Liver (tissue), 9 donors: ENCODE results near the gene ARF1. TPM values are rescaled to one million over a fixed set of nuclear protein-coding genes. Genes with fewer than 3 reads are reported as not detected.

ENCODE experiments used
- DNase-seq: peaks from one replicate; pipeline ENCODE4 v3.0.0-alpha.2; 2017; ENCODE audit warnings: low spot score
- H3K27ac ChIP-seq, 2 donors: one replicate each; pipeline ENCODE4 v1.7.0; 2013; ENCODE audit warnings: inconsistent platforms in 2 of 2, low read length in 2 of 2, control low read depth in 1 of 2, low read depth in 1 of 2, mild to moderate bottlenecking in 1 of 2
- H3K27me3 ChIP-seq, 4 donors: one replicate each; pipeline versions ENCODE4 v1.6.1 to v1.7.0; 2013; ENCODE audit warnings: low read length in 3 of 4, inconsistent platforms in 1 of 4, mild to moderate bottlenecking in 1 of 4, moderate library complexity in 1 of 4; ENCODE audit not compliant: control insufficient read depth in 4 of 4, insufficient read depth in 4 of 4
- H3K36me3 ChIP-seq, 4 donors: one replicate each; pipeline versions ENCODE4 v1.6.1 to v1.7.0; 2013; ENCODE audit warnings: low read length in 3 of 4, mild to moderate bottlenecking in 3 of 4, low read depth in 1 of 4, moderate library complexity in 1 of 4; ENCODE audit not compliant: control insufficient read depth in 4 of 4, insufficient read depth in 3 of 4
- H3K4me1 ChIP-seq, 4 donors: one replicate each; pipeline versions ENCODE4 v1.6.1 to v1.7.0; 2013; ENCODE audit warnings: low read length in 3 of 4, mild to moderate bottlenecking in 3 of 4, moderate library complexity in 1 of 4; ENCODE audit not compliant: control insufficient read depth in 4 of 4, insufficient read depth in 4 of 4
- H3K4me3 ChIP-seq, 3 donors: one replicate each; pipeline versions ENCODE4 v1.6.1 to v1.7.0; 2013; ENCODE audit warnings: low read length in 3 of 3, control low read depth in 1 of 3, low read depth in 1 of 3, mild to moderate bottlenecking in 1 of 3
- H3K9ac ChIP-seq, 2 donors: one replicate each; pipeline ENCODE4 v1.7.0; 2013; ENCODE audit warnings: low read length in 2 of 2, mild to moderate bottlenecking in 2 of 2, moderate library complexity in 2 of 2, control low read depth in 1 of 2, low read depth in 1 of 2
- H3K9me3 ChIP-seq, 4 donors: one replicate each; pipeline versions ENCODE4 v1.6.1 to v1.7.0; 2013; ENCODE audit warnings: low read length in 3 of 4; ENCODE audit not compliant: control insufficient read depth in 4 of 4
- EGR1 ChIP-seq, 2 donors: IDR thresholded peaks; 2 replicates each; pipeline ENCODE4 v1.6.1; 2016 to 2018; ENCODE audit warnings: antibody characterized with exemption in 2 of 2, low read depth in 2 of 2
- FOXA1 ChIP-seq: IDR thresholded peaks from 2 replicates; pipeline ENCODE4 v1.6.1; 2016; ENCODE audit warnings: antibody characterized with exemption
- FOXA2 ChIP-seq: IDR thresholded peaks from 2 replicates; pipeline ENCODE4 v1.6.1; 2016; ENCODE audit warnings: antibody characterized with exemption
- GABPA ChIP-seq, 2 donors: IDR thresholded peaks in 1 of 2; conservative IDR thresholded peaks in 1 of 2; 2 replicates each; pipeline ENCODE4 v1.6.1; 2016; ENCODE audit warnings: antibody characterized with exemption in 2 of 2, mild to moderate bottlenecking in 1 of 2, moderate library complexity in 1 of 2
- HNF4A ChIP-seq, 2 donors: conservative IDR thresholded peaks; 2 replicates each; pipeline ENCODE4 v1.6.1; 2016; ENCODE audit warnings: antibody characterized with exemption in 2 of 2, mild to moderate bottlenecking in 2 of 2
- HNF4G ChIP-seq: IDR thresholded peaks from 2 replicates; pipeline ENCODE4 v1.6.1; 2016; ENCODE audit warnings: antibody characterized with exemption
- JUND ChIP-seq, 2 donors: IDR thresholded peaks; 2 replicates each; pipeline ENCODE4 v1.6.1; 2016; ENCODE audit warnings: antibody characterized with exemption in 2 of 2
- MAX ChIP-seq: IDR thresholded peaks from 2 replicates; pipeline ENCODE4 v1.6.1; 2016; ENCODE audit warnings: antibody characterized with exemption
- NR2F2 ChIP-seq: IDR thresholded peaks from 2 replicates; pipeline ENCODE4 v1.6.1; 2016; ENCODE audit warnings: antibody characterized with exemption
- RAD21 ChIP-seq, 2 donors: IDR thresholded peaks; 2 replicates each; pipeline ENCODE4 v1.6.1; 2016; ENCODE audit warnings: antibody characterized with exemption in 2 of 2, mild to moderate bottlenecking in 2 of 2
- REST ChIP-seq: IDR thresholded peaks from 2 replicates; pipeline ENCODE4 v1.6.1; 2016; ENCODE audit warnings: antibody characterized with exemption, mild to moderate bottlenecking
- RXRA ChIP-seq, 2 donors: IDR thresholded peaks; 2 replicates each; pipeline ENCODE4 v1.6.1; 2017 to 2018; ENCODE audit warnings: antibody characterized with exemption in 2 of 2, mild to moderate bottlenecking in 1 of 2
- SP1 ChIP-seq: IDR thresholded peaks from 2 replicates; pipeline ENCODE4 v1.6.1; 2018; ENCODE audit warnings: antibody characterized with exemption, mild to moderate bottlenecking
- TAF1 ChIP-seq: conservative IDR thresholded peaks from 2 replicates; pipeline ENCODE4 v1.6.1; 2016; ENCODE audit warnings: antibody characterized with exemption, mild to moderate bottlenecking
- YY1 ChIP-seq: IDR thresholded peaks from 2 replicates; pipeline ENCODE4 v1.6.1; 2016; ENCODE audit warnings: antibody characterized with exemption, mild to moderate bottlenecking
- WGBS: extraction: QIAGEN DNeasy Blood & Tissue Kit; methylation state at CpG from one replicate; pipeline ENCODE4 v1.1.7; 2013; 5-methylcytosine and 5-hydroxymethylcytosine counted together
- polyA plus RNA-seq, 2 donors: library from polyadenylated mRNA; stranded (reverse) in 1 of 2; unstranded in 1 of 2; fragments of 200-250 nt in 1 of 2; fragments of >200 nt in 1 of 2; fragmentation: Nextera tagmentation in 1 of 2; extraction: Ambion mirVana in 1 of 2; gene quantifications; one replicate each; pipeline versions ENCODE4 v1.2.1 to v1.2.3, GENCODE V29; 2013 to 2015
- total RNA-seq, 2 donors: library from RNA; depleted of rRNA; stranded (reverse); fragments of >200 nt; gene quantifications; one replicate each; pipeline ENCODE4 v1.2.3, GENCODE V29; 2014
- TF ChIP-seq, protein P1 (sequence below): IDR thresholded peaks from 2 replicates; pipeline ENCODE4 v1.6.1; 2016; ENCODE audit warnings: antibody characterized with exemption
- TF ChIP-seq, protein P2 (sequence below): fragments of 150-350 bp; IDR thresholded peaks from 2 replicates; pipeline ENCODE4 v1.5.1; 2017; ENCODE audit warnings: improper control_type of control experiment, low read depth, low read length; ENCODE audit not compliant: missing input control
- donor health status: healthy.
- donor health status: healthy.
- donor health status: healthy.
- donor health status: healthy.
- donor health status: healthy.

The ARF1 gene
- total and polyA plus RNA-seq, 4 donors, result 151 to 282 (median 213) TPM

DNA sequence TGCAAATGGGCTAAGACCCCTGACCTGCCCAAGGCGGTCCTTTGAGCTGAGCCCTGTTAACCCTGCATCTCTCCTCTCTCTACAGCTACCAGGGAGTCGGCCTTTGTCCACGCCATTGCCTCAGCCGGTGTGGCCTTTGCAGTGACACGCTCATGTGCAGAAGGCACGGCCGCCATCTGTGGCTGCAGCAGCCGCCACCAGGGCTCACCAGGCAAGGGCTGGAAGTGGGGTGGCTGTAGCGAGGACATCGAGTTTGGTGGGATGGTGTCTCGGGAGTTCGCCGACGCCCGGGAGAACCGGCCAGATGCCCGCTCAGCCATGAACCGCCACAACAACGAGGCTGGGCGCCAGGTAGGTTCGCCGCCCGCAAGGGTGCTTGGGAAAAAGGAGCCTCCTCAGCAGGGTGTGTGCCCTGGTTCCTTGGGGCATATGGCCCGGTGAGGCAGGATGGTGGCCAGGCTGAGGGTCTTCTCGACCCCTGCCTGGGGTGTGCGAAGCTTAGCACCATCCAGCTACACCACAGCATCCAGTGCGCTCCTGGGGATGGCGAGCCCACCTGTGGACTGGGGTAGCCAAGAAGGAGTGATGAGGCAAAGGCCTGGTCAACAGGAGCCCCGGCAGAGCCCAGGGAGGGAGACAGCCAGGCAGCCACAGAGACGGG, 31.8 kb upstream of the ARF1 start:
- Histone ChIP-seq H3K27me3 (peaks cover 0 to 5% (median 0%) of the 10 kb centered on the region in 4 donors), H3K9me3 (no peaks in the 10 kb centered on the region), H3K27ac (no peak overlapping the region), H3K9ac (no peak overlapping the region), H3K4me3 (no peak overlapping the region), H3K36me3 (no peaks in the 10 kb centered on the region), H3K4me1 (no peaks in the 10 kb centered on the region)
- no peak for DNase-seq
- 90% methylated on average over 30 of the region's 30 CpGs for WGBS
- no peak for TF ChIP-seq GABPA (IDR thresholded peaks at IDR 0.05 in 1 of 2, conservative IDR thresholded peaks at IDR 0.05 in 1 of 2)
- TF ChIP-seq, protein P1, sequence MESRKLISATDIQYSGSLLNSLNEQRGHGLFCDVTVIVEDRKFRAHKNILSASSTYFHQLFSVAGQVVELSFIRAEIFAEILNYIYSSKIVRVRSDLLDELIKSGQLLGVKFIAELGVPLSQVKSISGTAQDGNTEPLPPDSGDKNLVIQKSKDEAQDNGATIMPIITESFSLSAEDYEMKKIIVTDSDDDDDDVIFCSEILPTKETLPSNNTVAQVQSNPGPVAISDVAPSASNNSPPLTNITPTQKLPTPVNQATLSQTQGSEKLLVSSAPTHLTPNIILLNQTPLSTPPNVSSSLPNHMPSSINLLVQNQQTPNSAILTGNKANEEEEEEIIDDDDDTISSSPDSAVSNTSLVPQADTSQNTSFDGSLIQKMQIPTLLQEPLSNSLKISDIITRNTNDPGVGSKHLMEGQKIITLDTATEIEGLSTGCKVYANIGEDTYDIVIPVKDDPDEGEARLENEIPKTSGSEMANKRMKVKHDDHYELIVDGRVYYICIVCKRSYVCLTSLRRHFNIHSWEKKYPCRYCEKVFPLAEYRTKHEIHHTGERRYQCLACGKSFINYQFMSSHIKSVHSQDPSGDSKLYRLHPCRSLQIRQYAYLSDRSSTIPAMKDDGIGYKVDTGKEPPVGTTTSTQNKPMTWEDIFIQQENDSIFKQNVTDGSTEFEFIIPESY, result no peak
- no peak for TF ChIP-seq REST
- no peak for TF ChIP-seq SP1
- TF ChIP-seq HNF4A (conservative IDR thresholded peaks at IDR 0.05), result no peak
- no peak for TF ChIP-seq EGR1 (IDR thresholded peaks at IDR 0.05; ENCODE audit: low read depth in 2 of 2)
- TF ChIP-seq HNF4G, result no peak
- TF ChIP-seq FOXA2, result no peak
- no peak for TF ChIP-seq YY1
- TF ChIP-seq JUND (IDR thresholded peaks at IDR 0.05), result no peak
- no peak for TF ChIP-seq NR2F2
- no peak for TF ChIP-seq RAD21 (IDR thresholded peaks at IDR 0.05)
- no peak for TF ChIP-seq TAF1
- TF ChIP-seq, protein P2, sequence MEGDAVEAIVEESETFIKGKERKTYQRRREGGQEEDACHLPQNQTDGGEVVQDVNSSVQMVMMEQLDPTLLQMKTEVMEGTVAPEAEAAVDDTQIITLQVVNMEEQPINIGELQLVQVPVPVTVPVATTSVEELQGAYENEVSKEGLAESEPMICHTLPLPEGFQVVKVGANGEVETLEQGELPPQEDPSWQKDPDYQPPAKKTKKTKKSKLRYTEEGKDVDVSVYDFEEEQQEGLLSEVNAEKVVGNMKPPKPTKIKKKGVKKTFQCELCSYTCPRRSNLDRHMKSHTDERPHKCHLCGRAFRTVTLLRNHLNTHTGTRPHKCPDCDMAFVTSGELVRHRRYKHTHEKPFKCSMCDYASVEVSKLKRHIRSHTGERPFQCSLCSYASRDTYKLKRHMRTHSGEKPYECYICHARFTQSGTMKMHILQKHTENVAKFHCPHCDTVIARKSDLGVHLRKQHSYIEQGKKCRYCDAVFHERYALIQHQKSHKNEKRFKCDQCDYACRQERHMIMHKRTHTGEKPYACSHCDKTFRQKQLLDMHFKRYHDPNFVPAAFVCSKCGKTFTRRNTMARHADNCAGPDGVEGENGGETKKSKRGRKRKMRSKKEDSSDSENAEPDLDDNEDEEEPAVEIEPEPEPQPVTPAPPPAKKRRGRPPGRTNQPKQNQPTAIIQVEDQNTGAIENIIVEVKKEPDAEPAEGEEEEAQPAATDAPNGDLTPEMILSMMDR, result no peak

GRCh38 chr1:228058172-228058948, 24.1 kb upstream of the ARF1 start:
- DNase-seq, result no peak
- peaks cover 0 to 11% (median 6%) of the 10 kb centered on the region in 4 donors for H3K27me3 ChIP-seq
- peaks cover 0 to 5% (median under 1%) of the 10 kb centered on the region in 4 donors for H3K9me3 ChIP-seq
- peaks cover 0 to 7% (median 4%) of the 10 kb centered on the region in 4 donors for H3K4me1 ChIP-seq
- no peak overlapping the region for H3K27ac ChIP-seq
- H3K4me3 ChIP-seq, result no peak overlapping the region
- no peaks in the 10 kb centered on the region for H3K36me3 ChIP-seq
- WGBS, result 49% methylated on average over 18 of the region's 18 CpGs
- no peak overlapping the region for H3K9ac ChIP-seq
- TF ChIP-seq MAX (no peak), HNF4G (no peak), FOXA1 (no peak), EGR1 (IDR thresholded peaks at IDR 0.05; ENCODE audit: low read depth in 2 of 2) (no peak), TAF1 (no peak), REST (no peak), RXRA (IDR thresholded peaks at IDR 0.05) (no peak), FOXA2 (no peak), YY1 (no peak)
